HG02610 (cell line): Measurements from ENCODE around the gene LRRC30.
"Not testable (repeated sequence)": the region's sequence is repeated elsewhere in the genome, so short reads cannot be mapped to it uniquely, and the experiment has no call there.

Source experiments
- ATAC-seq: cut with Tn5 transposase; IDR thresholded peaks from one replicate; pipeline ENCODE4 v1.9.1; 2021; ENCODE audit warnings: mild to moderate bottlenecking, moderate library complexity; ENCODE audit not compliant: unreplicated experiment

The LRRC30 gene

GRCh38 chr18:7230626-7231349, at the start of gene LRRC30:
LRRC30 (plus strand) TSS chr18:7231089; CDS start chr18:7231139, 50 bp downstream.
- ATAC-seq: no peak

DNA sequence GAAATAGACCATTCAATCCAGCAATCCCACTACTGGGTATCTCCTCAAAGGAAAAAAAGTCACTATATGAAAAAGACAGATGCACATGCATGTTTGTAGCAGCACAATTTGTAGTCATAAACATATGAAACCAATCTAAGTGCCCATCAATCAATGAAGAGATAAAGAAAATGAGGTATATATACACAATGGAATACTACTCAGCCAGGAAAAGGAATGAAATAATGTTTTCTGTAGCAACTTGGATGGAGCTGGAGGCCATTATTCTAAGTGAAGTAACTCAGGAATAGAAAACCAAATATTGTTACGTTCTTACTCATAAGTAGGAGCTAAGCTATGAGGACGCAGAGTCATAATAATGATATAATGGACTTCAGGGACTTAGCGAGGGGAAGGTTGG, 45.2 kb upstream of the LRRC30 start:
- ATAC-seq: no peak

GRCh38 chr18:7190547-7191156, 40.2 kb upstream of the LRRC30 start:
- ATAC-seq: no peak

GRCh38 chr18:7191736-7192135, 39.2 kb upstream of the LRRC30 start:
- no peak for ATAC-seq

DNA sequence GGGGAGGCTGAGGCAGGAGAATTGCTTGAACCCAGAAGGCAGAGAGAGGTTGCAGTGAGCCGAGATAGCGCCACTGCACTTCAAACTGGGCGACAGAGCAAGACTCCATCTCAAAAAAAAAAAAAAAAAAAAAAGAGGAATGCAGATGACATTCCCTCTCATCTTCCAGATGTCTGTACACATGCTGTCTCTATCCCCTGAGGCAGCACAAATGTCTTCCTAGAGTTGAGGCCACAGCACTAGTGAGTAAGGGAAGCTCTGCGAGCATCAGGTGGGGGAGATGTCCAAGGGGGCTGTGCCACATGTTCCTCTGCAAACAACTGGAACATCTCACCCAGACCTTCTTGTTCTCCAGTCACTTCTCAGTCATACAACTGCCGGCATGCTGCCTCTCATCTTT, 35.6 kb upstream of the LRRC30 start:
- ATAC-seq: no peak

- no peak for ATAC-seq
Measured at GRCh38 chr18:7196421-7196820, 34.5 kb upstream of the LRRC30 start.

GRCh38 chr18:7197854-7198253, 33.0 kb upstream of the LRRC30 start:
- ATAC-seq: no peak

DNA sequence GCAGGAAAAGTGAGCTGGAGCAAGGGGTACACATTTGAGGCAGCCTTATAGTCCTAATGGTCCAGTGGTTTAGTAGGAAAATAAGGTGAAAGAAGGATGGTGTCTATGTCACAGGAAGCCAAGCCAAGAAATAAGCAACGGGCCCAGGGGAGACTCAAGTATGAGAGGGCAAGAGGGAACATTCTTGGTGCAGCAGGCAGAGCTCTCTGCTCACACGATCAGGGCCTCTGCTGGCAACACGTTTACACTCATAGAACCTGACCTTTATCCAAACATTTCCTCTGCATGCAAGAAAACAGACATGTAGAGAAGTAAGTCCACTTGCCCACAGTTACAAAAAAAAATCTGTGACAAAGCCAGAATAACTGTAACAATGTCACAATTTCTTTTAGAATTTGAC, 32.6 kb upstream of the LRRC30 start:
- no peak for ATAC-seq

DNA sequence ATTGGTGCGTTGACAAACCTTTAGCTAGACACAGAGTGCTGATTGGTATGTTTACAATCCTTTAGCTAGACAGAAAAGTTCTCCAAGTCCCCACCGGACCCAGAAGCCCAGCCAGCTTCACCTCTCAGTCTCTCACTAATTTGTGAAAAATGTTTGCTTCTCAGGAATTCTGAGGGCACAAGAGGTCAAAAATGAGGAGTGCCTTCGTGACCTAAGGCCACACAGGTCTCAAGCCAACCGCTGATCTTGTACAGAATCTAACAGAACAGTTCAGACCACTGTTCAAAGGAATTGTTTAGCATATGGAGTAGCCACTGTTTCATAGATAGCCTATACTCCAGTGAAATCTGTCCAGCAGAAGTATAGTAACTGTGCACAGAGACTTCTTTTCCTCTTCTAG, 29.8 kb upstream of the LRRC30 start:
- ATAC-seq: no peak

- ATAC-seq: no peak
Measured at GRCh38 chr18:7202169-7202568, 28.7 kb upstream of the LRRC30 start.

DNA sequence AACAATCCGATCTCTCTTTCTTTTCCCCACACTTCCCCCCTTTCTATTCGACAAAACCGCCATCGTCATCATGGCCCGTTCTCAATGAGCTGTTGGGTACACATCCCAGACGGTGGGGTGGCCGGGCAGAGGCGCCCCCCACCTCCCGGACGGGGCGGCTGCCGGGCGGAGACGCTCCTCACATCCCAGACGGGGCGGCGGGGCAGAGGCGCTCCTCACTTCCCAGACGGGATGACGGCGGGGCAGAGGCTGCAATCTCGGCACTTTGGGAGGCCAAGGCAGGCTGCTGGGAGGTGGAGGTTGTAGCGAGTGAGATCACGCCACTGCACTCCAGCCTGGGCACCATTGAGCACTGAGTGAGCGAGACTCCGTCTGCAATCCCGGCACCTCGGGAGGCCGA, 27.3 kb upstream of the LRRC30 start:
- not testable (repeated sequence) for ATAC-seq

- ATAC-seq: no peak
Measured at GRCh38 chr18:7205346-7205745, 25.5 kb upstream of the LRRC30 start.

DNA sequence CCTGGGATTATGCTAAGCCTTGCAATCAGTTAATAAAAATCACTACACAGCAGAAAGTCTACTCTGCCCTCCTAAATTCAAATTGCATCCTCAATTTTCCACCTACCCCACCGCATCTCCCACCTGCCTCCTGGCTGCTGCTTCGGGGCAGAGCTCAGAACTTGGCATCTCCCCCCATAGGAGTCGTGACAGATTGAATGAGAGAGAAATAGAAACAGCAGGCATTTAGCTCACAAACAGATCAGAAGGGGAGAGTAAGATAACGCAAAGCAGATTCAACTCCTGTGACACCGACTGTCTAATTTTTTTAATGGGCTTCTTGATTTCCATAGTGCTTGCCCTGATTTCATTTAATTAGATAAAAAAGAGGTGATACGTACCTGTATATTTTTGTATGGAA, 24.7 kb upstream of the LRRC30 start:
- ATAC-seq: no peak

- ATAC-seq: no peak
Measured at GRCh38 chr18:7207366-7207915, 23.4 kb upstream of the LRRC30 start.

GRCh38 chr18:7221424-7222155, 9.3 kb upstream of the LRRC30 start:
- ATAC-seq: no peak

DNA sequence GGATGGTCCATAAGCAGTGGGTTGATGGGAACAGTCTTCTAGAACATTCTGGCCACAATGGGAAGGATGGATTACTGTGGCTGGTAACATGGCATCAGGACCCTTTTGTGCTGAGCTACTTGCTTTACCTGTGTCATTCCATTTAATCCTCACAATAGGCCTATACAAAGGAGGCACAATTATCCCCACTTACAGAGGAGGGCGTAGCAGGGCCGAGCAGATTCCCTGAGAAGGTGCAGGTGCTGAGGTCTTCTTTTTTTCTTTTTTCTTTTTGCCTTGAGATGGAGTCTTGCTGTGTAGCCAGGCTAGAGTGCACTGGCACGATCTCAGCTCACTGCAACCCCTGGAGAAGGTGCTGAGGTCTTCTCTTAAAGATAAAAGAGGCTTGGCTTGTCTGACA, 6.7 kb upstream of the LRRC30 start:
- ATAC-seq: no peak

- no peak for ATAC-seq
Measured at GRCh38 chr18:7232218-7232617, 1.3 kb downstream of the LRRC30 start.

DNA sequence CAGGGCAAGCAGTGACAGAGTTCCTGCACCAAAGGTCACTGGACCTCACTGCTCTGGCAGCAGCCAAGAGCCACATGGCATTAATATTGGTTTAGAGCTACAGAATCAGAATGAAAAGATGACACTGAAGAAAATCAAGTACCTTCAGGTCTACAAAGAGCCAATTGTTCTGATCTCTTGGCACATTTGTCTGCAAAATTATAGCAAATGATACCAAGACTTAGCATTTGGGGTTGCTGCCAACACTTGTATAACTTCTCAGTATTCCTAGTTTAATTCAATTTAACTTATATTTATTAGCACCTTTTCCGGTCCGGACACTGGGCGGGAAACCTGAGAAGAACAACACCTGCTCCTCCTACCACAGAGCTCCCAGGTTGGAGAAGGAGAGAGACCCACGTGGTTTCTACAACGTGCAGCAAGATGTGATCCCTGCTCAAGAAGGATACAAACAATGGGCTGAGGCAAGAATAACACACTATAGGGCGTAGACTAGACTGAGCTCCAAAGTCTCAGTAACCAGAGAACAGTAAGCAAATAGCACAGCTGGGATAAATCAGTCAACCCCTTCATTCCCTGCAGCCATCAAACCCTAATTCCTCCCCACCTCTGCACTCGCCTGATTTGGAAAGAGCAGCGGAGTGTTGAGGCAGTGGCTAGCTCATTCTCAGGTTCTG, 2.4 kb downstream of the LRRC30 start:
- no peak for ATAC-seq

GRCh38 chr18:7234091-7234490, 3.2 kb downstream of the LRRC30 start:
- ATAC-seq: no peak

DNA sequence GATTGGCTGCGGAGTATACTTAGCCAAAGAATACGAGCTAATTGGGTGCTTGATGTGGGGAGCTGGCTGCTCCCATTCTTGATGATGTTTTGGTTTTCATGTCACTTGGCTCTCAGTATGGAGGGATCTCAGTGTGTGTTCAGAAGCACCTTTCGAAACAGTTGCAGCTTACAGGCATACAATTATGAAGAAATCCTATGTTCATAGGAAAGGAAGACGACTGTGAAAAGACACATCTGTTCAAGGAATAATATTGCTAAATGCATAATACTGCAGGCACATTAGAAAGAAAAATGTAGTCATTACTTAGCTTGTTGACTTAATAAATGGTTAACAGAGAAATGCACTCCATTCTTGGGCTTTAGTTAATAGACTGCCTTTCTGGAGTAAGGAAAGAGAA, 4.1 kb downstream of the LRRC30 start:
- no peak for ATAC-seq

DNA sequence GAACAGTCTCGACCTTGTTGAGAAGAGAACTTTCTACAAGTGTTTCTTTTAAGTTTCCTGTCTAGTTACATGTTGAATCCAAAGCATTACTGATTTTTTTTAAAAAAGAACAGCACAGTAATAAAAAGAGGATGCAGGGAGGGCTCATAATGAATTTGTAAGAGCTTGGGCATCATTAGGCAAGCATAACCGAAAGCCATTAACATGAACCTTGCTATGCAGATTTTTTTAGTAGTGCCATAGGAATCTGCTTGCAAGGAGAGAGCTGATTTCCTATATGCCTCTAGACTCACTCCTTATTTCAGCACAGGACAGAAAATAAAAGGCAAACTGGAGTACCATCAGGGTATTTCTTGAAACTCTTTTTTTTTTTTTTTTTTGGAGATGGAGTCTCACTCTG, 5.2 kb downstream of the LRRC30 start:
- no peak for ATAC-seq
